HCT116 (cell line): ENCODE measurements around the gene RRAGD. TPM values are rescaled to one million over a fixed set of nuclear protein-coding genes. Genes with fewer than 3 reads are reported as not detected.

Source experiments
- ATAC-seq: fragments of 200-7000 bp; cut with Tn5 transposase; 2 replicates; pipeline ENCODE4 v1.9.1; 2020; ENCODE audit warnings: mild to moderate bottlenecking, moderate library complexity
- BruUV-seq: library from RNA; stranded (reverse); fragments of 400-500 nt; replicated peaks from 2 replicates; lab custom pipeline; 2021; lab: Mats Ljungman, UMichigan
- CTCF ChIA-PET: fragments of 300-600 bp; sonication (Branson Sonifier 250); formaldehyde crosslinking; loops from one replicate; lab custom pipeline; 2021; ENCODE audit warnings: antibody characterized with exemption; lab: Charles Lee
- POLR2A ChIA-PET: fragments of 300-600, 350-600 bp; sonication (Branson Sonifier 250); formaldehyde crosslinking; loops from one replicate; lab custom pipeline; 2021; ENCODE audit warnings: antibody characterized with exemption; lab: Charles Lee
- RAD21 ChIA-PET, 2 experiments: fragments of 300-600 bp; sonication (Branson Sonifier 250); formaldehyde crosslinking; loops; one replicate each; lab custom pipeline; 2023; ENCODE audit warnings: low total read pairs in 2 of 2; ENCODE audit not compliant: uncharacterized antibody in 2 of 2, unreplicated experiment in 2 of 2, low non-redundant PET in 1 of 2; lab: Charles Lee
- DNase-seq: peaks from one replicate; pipeline ENCODE4 v3.0.0-alpha.2; 2010; ENCODE audit warnings: low read depth, low spot score
- H2AFZ ChIP-seq: fragments of 200-600 bp; shearing (Covaris generic), sonication (generic); 2 replicates; pipeline ENCODE4 v1.6.1; 2017; ENCODE audit warnings: low read depth, mixed run types, mixed read lengths, antibody characterized with exemption, low read length; ENCODE audit not compliant: poor library complexity, severe bottlenecking
- H3K27ac ChIP-seq: 2 replicates; pipeline ENCODE4 v1.5.1; 2012; ENCODE audit warnings: low read depth, low read length
- H3K27me3 ChIP-seq: fragments of 200-600 bp; sonication (generic); 2 replicates; pipeline ENCODE4 v1.6.1; 2016; ENCODE audit warnings: mixed run types, low read length, mixed read lengths; ENCODE audit not compliant: insufficient read depth
- H3K36me3 ChIP-seq, 2 experiments: fragments of 200-500 bp in 1 of 2; fragments of 200-600 bp in 1 of 2; sonication (Bioruptor generic) in 1 of 2; sonication (generic) in 1 of 2; 2 replicates each; pipeline versions ENCODE4 v1.5.1 to v1.6.1; 2014 to 2016; ENCODE audit warnings: low read length in 2 of 2, inconsistent platforms in 1 of 2, mixed read lengths in 1 of 2, mixed run types in 1 of 2; ENCODE audit not compliant: insufficient read depth in 2 of 2, control insufficient read depth in 1 of 2
- H3K4me1 ChIP-seq, 2 experiments: fragments of 200-600 bp in 1 of 2; sonication (generic) in 1 of 2; 2 replicates each; pipeline versions ENCODE4 v1.5.1 to v1.6.1; 2012 to 2017; ENCODE audit warnings: low read length in 2 of 2, inconsistent platforms in 1 of 2, mild to moderate bottlenecking in 1 of 2, mixed read lengths in 1 of 2, mixed run types in 1 of 2, moderate library complexity in 1 of 2; ENCODE audit not compliant: insufficient read depth in 2 of 2, control insufficient read depth in 1 of 2
- H3K4me2 ChIP-seq: fragments of 200-600 bp; sonication (generic); 2 replicates; pipeline ENCODE4 v1.6.1; 2017; ENCODE audit warnings: mixed run types, low read length, mixed read lengths
- H3K4me3 ChIP-seq, 2 experiments: fragments of 200-600 bp in 1 of 2; sonication (generic) in 1 of 2; replicated peaks in 1 of 2; 2 replicates each; pipeline ENCODE4 v1.5.1; 2011 to 2016; ENCODE audit warnings: low read length in 2 of 2, control low read depth in 1 of 2, low read depth in 1 of 2, mild to moderate bottlenecking in 1 of 2, mixed read lengths in 1 of 2, mixed run types in 1 of 2
- H3K79me2 ChIP-seq: fragments of 200-600 bp; sonication (generic); 2 replicates; pipeline ENCODE4 v1.6.1; 2017; ENCODE audit warnings: mild to moderate bottlenecking, mixed run types, low read length, moderate library complexity, mixed read lengths; ENCODE audit not compliant: insufficient read depth
- H3K9ac ChIP-seq: fragments of 200-600 bp; sonication (generic); 2 replicates; pipeline ENCODE4 v1.6.1; 2016; ENCODE audit warnings: low read length, mixed read lengths
- H3K9me2 ChIP-seq: fragments of 200-600 bp; sonication (generic), shearing (Covaris generic); 2 replicates; pipeline ENCODE4 v1.6.1; 2017; ENCODE audit warnings: mixed run types, mild to moderate bottlenecking, moderate library complexity; ENCODE audit not compliant: insufficient read depth
- H3K9me3 ChIP-seq, 2 experiments: fragments of 200-500 bp in 1 of 2; fragments of 200-600 bp in 1 of 2; sonication (Bioruptor generic) in 1 of 2; sonication (generic) in 1 of 2; 2 replicates each; pipeline ENCODE4 v1.6.1; 2014 to 2017; ENCODE audit warnings: low read length in 2 of 2, mixed read lengths in 2 of 2, inconsistent platforms in 1 of 2, low read depth in 1 of 2, mild to moderate bottlenecking in 1 of 2, mixed run types in 1 of 2, moderate library complexity in 1 of 2; ENCODE audit not compliant: control insufficient read depth in 1 of 2, insufficient read depth in 1 of 2
- H4K20me1 ChIP-seq: fragments of 200-600 bp; sonication (generic), shearing (Covaris generic); 2 replicates; pipeline ENCODE4 v1.6.1; 2017; ENCODE audit warnings: mixed run types, mild to moderate bottlenecking, moderate library complexity; ENCODE audit not compliant: insufficient read depth
- ATF3 ChIP-seq: IDR thresholded peaks from 2 replicates; pipeline ENCODE4 v1.6.1; 2012
- CBX3 ChIP-seq: IDR thresholded peaks from 2 replicates; pipeline ENCODE4 v1.6.1; 2012; ENCODE audit warnings: low read depth
- CEBPB ChIP-seq: IDR thresholded peaks from 2 replicates; pipeline ENCODE4 v1.6.1; 2012; ENCODE audit warnings: low read depth
- EGR1 ChIP-seq: IDR thresholded peaks from 2 replicates; pipeline ENCODE4 v1.6.1; 2012; ENCODE audit warnings: low read depth
- ELF1 ChIP-seq: IDR thresholded peaks from 2 replicates; pipeline ENCODE4 v1.6.1; 2012; ENCODE audit warnings: low read depth, borderline replicate concordance
- EZH2phosphoT487 ChIP-seq: fragments of 200-600 bp; IDR thresholded peaks from 2 replicates; pipeline ENCODE4 v1.6.1; 2018; ENCODE audit warnings: antibody characterized with exemption, borderline replicate concordance
- FOSL1 ChIP-seq: IDR thresholded peaks from 2 replicates; pipeline ENCODE4 v1.6.1; 2012; ENCODE audit warnings: low read depth
- JUND ChIP-seq: IDR thresholded peaks from 2 replicates; pipeline ENCODE4 v1.6.1; 2012
- MAX ChIP-seq: IDR thresholded peaks from 2 replicates; pipeline ENCODE4 v1.6.1; 2012
- POLR2A ChIP-seq: IDR thresholded peaks from 2 replicates; pipeline ENCODE4 v1.7.0; 2011; ENCODE audit warnings: borderline replicate concordance; ENCODE audit not compliant: insufficient read depth, insufficient read length; ENCODE audit errors: extremely low read depth
- POLR2AphosphoS5 ChIP-seq: IDR thresholded peaks from 2 replicates; pipeline ENCODE4 v1.6.1; 2011; ENCODE audit warnings: mild to moderate bottlenecking, low read depth, low read length, moderate library complexity
- RAD21 ChIP-seq: IDR thresholded peaks from 2 replicates; pipeline ENCODE4 v1.6.1; 2012; ENCODE audit warnings: low read depth, mild to moderate bottlenecking
- SIN3A ChIP-seq: IDR thresholded peaks from 2 replicates; pipeline ENCODE4 v1.6.1; 2012; ENCODE audit warnings: low read depth
- SP1 ChIP-seq: IDR thresholded peaks from 2 replicates; pipeline ENCODE4 v1.6.1; 2012; ENCODE audit warnings: low read depth
- SRF ChIP-seq: IDR thresholded peaks from 2 replicates; pipeline ENCODE4 v1.6.1; 2012; ENCODE audit warnings: low read depth
- TCF7L2 ChIP-seq: IDR thresholded peaks from 2 replicates; pipeline ENCODE4 v1.7.0; 2011; ENCODE audit warnings: borderline replicate concordance, inconsistent platforms; ENCODE audit not compliant: insufficient read depth, insufficient read length; ENCODE audit errors: extremely low read depth
- YY1 ChIP-seq: IDR thresholded peaks from 2 replicates; pipeline ENCODE4 v1.6.1; 2011; ENCODE audit warnings: low read length, low read depth, moderate library complexity, mild to moderate bottlenecking; ENCODE audit not compliant: insufficient replicate concordance; ENCODE audit errors: extremely low read depth
- ZFX ChIP-seq: fragments of 450-650 bp; IDR thresholded peaks from 2 replicates; pipeline ENCODE4 v1.6.1; 2017
- intact Hi-C: fragments of 100-400 bp; cut with micrococcal nuclease; formaldehyde crosslinking; loops from 2 replicates; pipeline ENCODE4 v1.10.0; 2022
- total RNA-seq: library from RNA; stranded (reverse); gene quantifications from one replicate; pipeline ENCODE4 v1.2.1, GENCODE V29; 2021; ENCODE audit not compliant: unreplicated experiment
- TF ChIP-seq, protein P1 (sequence below): IDR thresholded peaks from 2 replicates; pipeline ENCODE4 v1.6.1; 2012; ENCODE audit warnings: low read depth

RRAGD gene
- total RNA-seq, 1 experiment from 2014 or later, result 15.9 TPM

DNA sequence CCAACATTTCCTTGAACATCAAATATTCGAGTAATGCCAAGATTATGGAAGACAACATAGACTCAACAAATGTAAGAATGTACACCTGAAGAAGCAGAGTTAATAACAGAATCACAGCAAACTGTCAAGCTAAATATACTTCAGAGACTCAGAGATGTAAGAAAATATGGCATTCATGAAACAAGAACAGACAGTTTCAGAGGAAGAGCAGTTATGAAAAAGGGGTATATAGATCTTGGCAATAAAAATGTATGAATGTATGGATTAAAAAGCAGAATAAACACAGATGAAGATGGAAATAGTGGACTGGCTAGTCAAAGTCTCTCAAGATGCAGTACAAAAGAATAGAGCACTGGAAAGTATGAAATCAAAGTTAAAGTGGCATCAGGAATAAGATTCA, 18.4 kb downstream of the RRAGD start:
- POLR2A ChIA-PET, result no interaction called here
- DNase-seq, result no peak
- no peaks in the 10 kb centered on the region for H3K27me3 ChIP-seq
- H3K36me3 ChIP-seq, result no peaks in the 10 kb centered on the region
- no peak overlapping the region for H3K9ac ChIP-seq
- ATAC-seq, result no peak
- H4K20me1 ChIP-seq, result no peaks in the 10 kb centered on the region
- no peak overlapping the region for H3K4me3 ChIP-seq
- no TSS peak for BruUV-seq
- TF ChIP-seq ZFX (no peak), EGR1 (no peak), SRF (no peak), ATF3 (no peak), FOSL1 (no peak), SIN3A (no peak), POLR2AphosphoS5 (no peak), JUND (no peak), SP1 (no peak), MAX (no peak), POLR2A (no peak), TCF7L2 (no peak), ELF1 (no peak), EZH2phosphoT487 (no peak), CBX3 (no peak), CEBPB (no peak), YY1 (no peak), RAD21 (no peak)
- TF ChIP-seq, protein P1, sequence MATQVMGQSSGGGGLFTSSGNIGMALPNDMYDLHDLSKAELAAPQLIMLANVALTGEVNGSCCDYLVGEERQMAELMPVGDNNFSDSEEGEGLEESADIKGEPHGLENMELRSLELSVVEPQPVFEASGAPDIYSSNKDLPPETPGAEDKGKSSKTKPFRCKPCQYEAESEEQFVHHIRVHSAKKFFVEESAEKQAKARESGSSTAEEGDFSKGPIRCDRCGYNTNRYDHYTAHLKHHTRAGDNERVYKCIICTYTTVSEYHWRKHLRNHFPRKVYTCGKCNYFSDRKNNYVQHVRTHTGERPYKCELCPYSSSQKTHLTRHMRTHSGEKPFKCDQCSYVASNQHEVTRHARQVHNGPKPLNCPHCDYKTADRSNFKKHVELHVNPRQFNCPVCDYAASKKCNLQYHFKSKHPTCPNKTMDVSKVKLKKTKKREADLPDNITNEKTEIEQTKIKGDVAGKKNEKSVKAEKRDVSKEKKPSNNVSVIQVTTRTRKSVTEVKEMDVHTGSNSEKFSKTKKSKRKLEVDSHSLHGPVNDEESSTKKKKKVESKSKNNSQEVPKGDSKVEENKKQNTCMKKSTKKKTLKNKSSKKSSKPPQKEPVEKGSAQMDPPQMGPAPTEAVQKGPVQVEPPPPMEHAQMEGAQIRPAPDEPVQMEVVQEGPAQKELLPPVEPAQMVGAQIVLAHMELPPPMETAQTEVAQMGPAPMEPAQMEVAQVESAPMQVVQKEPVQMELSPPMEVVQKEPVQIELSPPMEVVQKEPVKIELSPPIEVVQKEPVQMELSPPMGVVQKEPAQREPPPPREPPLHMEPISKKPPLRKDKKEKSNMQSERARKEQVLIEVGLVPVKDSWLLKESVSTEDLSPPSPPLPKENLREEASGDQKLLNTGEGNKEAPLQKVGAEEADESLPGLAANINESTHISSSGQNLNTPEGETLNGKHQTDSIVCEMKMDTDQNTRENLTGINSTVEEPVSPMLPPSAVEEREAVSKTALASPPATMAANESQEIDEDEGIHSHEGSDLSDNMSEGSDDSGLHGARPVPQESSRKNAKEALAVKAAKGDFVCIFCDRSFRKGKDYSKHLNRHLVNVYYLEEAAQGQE, result no peak
- intact Hi-C loops, result no loop called here
- no peak overlapping the region for H3K27ac ChIP-seq
- H3K9me2 ChIP-seq, result no peaks in the 10 kb centered on the region
- no peaks in the 10 kb centered on the region for H3K9me3 ChIP-seq
- CTCF ChIA-PET, result no interaction called here
- no peak overlapping the region for H3K4me2 ChIP-seq
- H2AFZ ChIP-seq, result no peak overlapping the region
- no peaks in the 10 kb centered on the region for H3K79me2 ChIP-seq
- RAD21 ChIA-PET, result no interaction called here
- H3K4me1 ChIP-seq, result no peaks in the 10 kb centered on the region
